ENCODE measurements around the gene DKKL1.

GRCh38 chr19:49383599-49383998, 19.9 kb downstream of the DKKL1 start:
- TF ChIP-seq EZH2 (IDR thresholded peaks at IDR 0.05; ENCODE audit: low read depth, unreplicated experiment) (no peak), EZH2phosphoT487 (IDR thresholded peaks at IDR 0.05; ENCODE audit: unreplicated experiment) (no peak), POLR2AphosphoS5 (IDR thresholded peaks at IDR 0.05; ENCODE audit: low read depth) (no peak), CREB1 (CRISPR knock-in tag; IDR thresholded peaks at IDR 0.05; ENCODE audit: low read depth) (no peak), ZNF462 (CRISPR knock-in tag; IDR thresholded peaks at IDR 0.05) (no peak), STAT1 (IDR thresholded peaks at IDR 0.05; ENCODE audit: unreplicated experiment) (no peak), REST (IDR thresholded peaks at IDR 0.05; ENCODE audit: unreplicated experiment) (no peak), ZNF114 (CRISPR knock-in tag; IDR thresholded peaks at IDR 0.05) (no peak), JUNB (IDR thresholded peaks at IDR 0.05; ENCODE audit: unreplicated experiment) (no peak), ZNF331 (CRISPR knock-in tag; IDR thresholded peaks at IDR 0.05; ENCODE audit: low read depth) (no peak)
- TF ChIP-seq, protein P1, sequence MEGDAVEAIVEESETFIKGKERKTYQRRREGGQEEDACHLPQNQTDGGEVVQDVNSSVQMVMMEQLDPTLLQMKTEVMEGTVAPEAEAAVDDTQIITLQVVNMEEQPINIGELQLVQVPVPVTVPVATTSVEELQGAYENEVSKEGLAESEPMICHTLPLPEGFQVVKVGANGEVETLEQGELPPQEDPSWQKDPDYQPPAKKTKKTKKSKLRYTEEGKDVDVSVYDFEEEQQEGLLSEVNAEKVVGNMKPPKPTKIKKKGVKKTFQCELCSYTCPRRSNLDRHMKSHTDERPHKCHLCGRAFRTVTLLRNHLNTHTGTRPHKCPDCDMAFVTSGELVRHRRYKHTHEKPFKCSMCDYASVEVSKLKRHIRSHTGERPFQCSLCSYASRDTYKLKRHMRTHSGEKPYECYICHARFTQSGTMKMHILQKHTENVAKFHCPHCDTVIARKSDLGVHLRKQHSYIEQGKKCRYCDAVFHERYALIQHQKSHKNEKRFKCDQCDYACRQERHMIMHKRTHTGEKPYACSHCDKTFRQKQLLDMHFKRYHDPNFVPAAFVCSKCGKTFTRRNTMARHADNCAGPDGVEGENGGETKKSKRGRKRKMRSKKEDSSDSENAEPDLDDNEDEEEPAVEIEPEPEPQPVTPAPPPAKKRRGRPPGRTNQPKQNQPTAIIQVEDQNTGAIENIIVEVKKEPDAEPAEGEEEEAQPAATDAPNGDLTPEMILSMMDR (conservative IDR thresholded peaks at IDR 0.05; ENCODE audit: low read depth in 2 of 2), result no peak

All from GM23338 (cell line).